MCF 10A (cell line): ENCODE data around the gene VAMP7. TPM values are rescaled to one million over a fixed set of nuclear protein-coding genes. Genes with fewer than 3 reads are reported as not detected.

Experiments used
- BruUV-seq: library from RNA; stranded (reverse); fragments of 400-500 nt; replicated peaks from 2 replicates; lab custom pipeline; 2021; lab: Mats Ljungman, UMichigan
- CTCF ChIA-PET: fragments of 300-600 bp; sonication (Branson Sonifier 250); formaldehyde crosslinking; extraction: SDS; loops from one replicate; lab custom pipeline; 2021; ENCODE audit warnings: antibody characterized with exemption, inconsistent platforms; lab: Yijun Ruan, JAX
- POLR2A ChIA-PET: fragments of 300-600, 350-650 bp; sonication (Branson Sonifier 250); formaldehyde crosslinking; extraction: SDS; loops from one replicate; lab custom pipeline; 2020; ENCODE audit warnings: antibody characterized with exemption, inconsistent platforms; lab: Yijun Ruan, JAX
- DNase-seq: peaks from one replicate; pipeline ENCODE4 v3.0.0-alpha.2; 2018; ENCODE audit not compliant: unreplicated experiment
- H3K27ac Mint-ChIP-seq: one replicate; pipeline ENCODE4 v1.8.0; 2022; ENCODE audit warnings: mild to moderate bottlenecking, low read depth, mixed read lengths; ENCODE audit not compliant: unreplicated experiment
- H3K27me3 Mint-ChIP-seq: one replicate; pipeline ENCODE4 v1.8.0; 2022; ENCODE audit warnings: mixed read lengths; ENCODE audit not compliant: insufficient read depth, unreplicated experiment
- H3K36me3 Mint-ChIP-seq: one replicate; pipeline ENCODE4 v1.8.0; 2022; ENCODE audit warnings: mild to moderate bottlenecking, moderate library complexity, mixed read lengths; ENCODE audit not compliant: insufficient read depth, unreplicated experiment
- H3K4me1 Mint-ChIP-seq: one replicate; pipeline ENCODE4 v1.8.0; 2022; ENCODE audit warnings: mixed read lengths; ENCODE audit not compliant: insufficient read depth, unreplicated experiment
- H3K4me3 Mint-ChIP-seq: one replicate; pipeline ENCODE4 v1.8.0; 2022; ENCODE audit warnings: mild to moderate bottlenecking, moderate library complexity, mixed read lengths; ENCODE audit not compliant: unreplicated experiment
- H3K9me3 Mint-ChIP-seq: one replicate; pipeline ENCODE4 v1.8.0; 2022; ENCODE audit warnings: mixed read lengths; ENCODE audit not compliant: unreplicated experiment
- CTCF ChIP-seq: fragments of 200-600 bp; IDR thresholded peaks from one replicate; pipeline ENCODE4 v1.8.0; 2022; ENCODE audit warnings: antibody characterized with exemption, mild to moderate bottlenecking; ENCODE audit not compliant: unreplicated experiment
- intact Hi-C: fragments of 100-400 bp; cut with micrococcal nuclease; formaldehyde crosslinking; loops from 2 replicates; pipeline ENCODE4 v1.14.1; 2022
- total RNA-seq: library from RNA; stranded (reverse); gene quantifications from 2 replicates; pipeline ENCODE4 v1.2.3, GENCODE V29; 2022

VAMP7 gene
- total RNA-seq, 1 experiment from 2014 or later, result 44.6 TPM

DNA sequence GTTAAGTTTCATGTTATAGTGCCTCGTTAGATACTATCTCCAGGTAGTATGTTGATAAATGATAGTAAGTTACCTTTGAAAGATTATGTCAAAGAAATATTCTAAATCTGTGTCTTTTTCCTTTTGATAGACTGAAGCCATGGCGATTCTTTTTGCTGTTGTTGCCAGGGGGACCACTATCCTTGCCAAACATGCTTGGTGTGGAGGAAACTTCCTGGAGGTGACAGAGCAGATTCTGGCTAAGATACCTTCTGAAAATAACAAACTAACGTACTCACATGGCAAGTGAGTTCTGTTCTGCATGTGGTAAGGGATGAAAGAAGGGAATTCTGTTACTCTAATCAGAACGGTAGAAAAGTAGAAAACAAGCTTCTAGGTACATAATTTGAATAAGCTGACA lies 8.2 kb downstream of the VAMP7 start:
- DNase-seq, result no peak
- Mint-ChIP-seq H3K27me3 (no peaks in the 10 kb centered on the region), H3K4me1 (peaks cover 25% of the 10 kb centered on the region), H3K36me3 (peaks cover 25% of the 10 kb centered on the region), H3K27ac (no peak overlapping the region), H3K9me3 (no peaks in the 10 kb centered on the region), H3K4me3 (no peak overlapping the region)
- ChIA-PET POLR2A (no interaction called here), CTCF (no interaction called here)
- BruUV-seq, result no TSS peak
- intact Hi-C loops, result no loop called here
- no peak for TF ChIP-seq CTCF

- ChIA-PET CTCF (no interaction called here), POLR2A (no interaction called here)
- H3K27ac Mint-ChIP-seq, result no peak overlapping the region
- no peaks in the 10 kb centered on the region for H3K9me3 Mint-ChIP-seq
- no peaks in the 10 kb centered on the region for H3K27me3 Mint-ChIP-seq
- H3K4me1 Mint-ChIP-seq, result peaks cover 20% of the 10 kb centered on the region
- no peak for TF ChIP-seq CTCF
- no peak overlapping the region for H3K4me3 Mint-ChIP-seq
- H3K36me3 Mint-ChIP-seq, result peaks cover 18% of the 10 kb centered on the region
- intact Hi-C loops, result no loop called here
- BruUV-seq, result no TSS peak
- no peak for DNase-seq
Measured at GRCh38 chrX:155891446-155892210, 10.5 kb downstream of the VAMP7 start.

GRCh38 chrX:155893521-155893920 lies 12.4 kb downstream of the VAMP7 start:
- Mint-ChIP-seq H3K4me1 (peaks cover 1% of the 10 kb centered on the region), H3K27me3 (no peaks in the 10 kb centered on the region), H3K27ac (no peak overlapping the region), H3K9me3 (no peaks in the 10 kb centered on the region), H3K4me3 (no peak overlapping the region), H3K36me3 (peaks cover 22% of the 10 kb centered on the region)
- intact Hi-C loops, result no loop called here
- BruUV-seq, result no TSS peak
- POLR2A ChIA-PET, result no interaction called here
- TF ChIP-seq CTCF, result no peak
- CTCF ChIA-PET, result no interaction called here
- no peak for DNase-seq

GRCh38 chrX:155896512-155896911 lies 15.4 kb downstream of the VAMP7 start:
- Mint-ChIP-seq H3K27me3 (no peaks in the 10 kb centered on the region), H3K36me3 (peaks cover 38% of the 10 kb centered on the region)

More at GRCh38 chrX:155896512-155896911, 15.4 kb downstream of the VAMP7 start:
- H3K9me3 Mint-ChIP-seq, result no peaks in the 10 kb centered on the region
- ChIA-PET CTCF (no interaction called here), POLR2A (no interaction called here)
- BruUV-seq, result no TSS peak
- TF ChIP-seq CTCF, result no peak
- H3K27ac Mint-ChIP-seq, result no peak overlapping the region
- intact Hi-C loops, result no loop called here
- no peak overlapping the region for H3K4me3 Mint-ChIP-seq
- H3K4me1 Mint-ChIP-seq, result no peaks in the 10 kb centered on the region
- no peak for DNase-seq
